Kidney epithelial cell (primary cell): Measurements from ENCODE around the gene GFOD1. TPM values are rescaled to one million over a fixed set of nuclear protein-coding genes. Genes with fewer than 3 reads are reported as not detected.

ENCODE experiments used
- DNase-seq: peaks from one replicate; pipeline ENCODE4 v3.0.0-alpha.2; 2010; ENCODE audit warnings: low read depth
- H3K27me3 ChIP-seq: 2 replicates; pipeline ENCODE4 v1.6.0; 2011; ENCODE audit warnings: low read length; ENCODE audit not compliant: control insufficient read depth, insufficient read depth
- H3K36me3 ChIP-seq: 2 replicates; pipeline ENCODE4 v1.5.1; 2011; ENCODE audit warnings: low read length; ENCODE audit not compliant: control insufficient read depth, insufficient read depth
- H3K4me3 ChIP-seq: 2 replicates; pipeline ENCODE4 v1.5.1; 2011; ENCODE audit warnings: low read depth, mild to moderate bottlenecking, control low read depth, low read length
- CTCF ChIP-seq: IDR thresholded peaks from 2 replicates; pipeline ENCODE4 v1.5.1; 2011; ENCODE audit warnings: mild to moderate bottlenecking, moderate library complexity, low read length, control low read depth, inconsistent platforms; ENCODE audit not compliant: insufficient read depth, poor library complexity, severe bottlenecking
- total RNA-seq: library from RNA; depleted of rRNA; stranded (reverse); fragments of >200 nt; gene quantifications from 2 replicates; pipeline ENCODE4 v1.2.3, GENCODE V29; 2015

GFOD1 gene
- total RNA-seq, 1 donor from 2014 or later: 0.75 TPM

GRCh38 chr6:13423252-13423651 lies 64.1 kb downstream of the GFOD1 start:
- DNase-seq: no peak
- TF ChIP-seq CTCF: no peak
- Histone ChIP-seq H3K36me3 (no peaks in the 10 kb centered on the region), H3K27me3 (no peaks in the 10 kb centered on the region), H3K4me3 (no peak overlapping the region)

- TF ChIP-seq CTCF: no peak
Observed at GRCh38 chr6:13422681-13423221, 64.6 kb downstream of the GFOD1 start.

GRCh38 chr6:13421425-13422059 lies 65.9 kb downstream of the GFOD1 start:
- no peak for DNase-seq
- Histone ChIP-seq H3K4me3 (no peak overlapping the region), H3K36me3 (no peaks in the 10 kb centered on the region), H3K27me3 (no peaks in the 10 kb centered on the region)
- TF ChIP-seq CTCF: no peak

More at GRCh38 chr6:13422681-13423221, 64.6 kb downstream of the GFOD1 start:
- Histone ChIP-seq H3K36me3 (no peaks in the 10 kb centered on the region), H3K4me3 (no peak overlapping the region), H3K27me3 (no peaks in the 10 kb centered on the region)
- DNase-seq: no peak

GRCh38 chr6:13420269-13420668 lies 67.1 kb downstream of the GFOD1 start:
- no peak for TF ChIP-seq CTCF
- Histone ChIP-seq H3K36me3 (no peaks in the 10 kb centered on the region), H3K4me3 (no peak overlapping the region), H3K27me3 (no peaks in the 10 kb centered on the region)
- no peak for DNase-seq

- H3K36me3 ChIP-seq: no peaks in the 10 kb centered on the region
- TF ChIP-seq CTCF: no peak
- H3K4me3 ChIP-seq: no peak overlapping the region
- no peak for DNase-seq
- no peaks in the 10 kb centered on the region for H3K27me3 ChIP-seq
Observed at GRCh38 chr6:13419422-13420195, 67.8 kb downstream of the GFOD1 start.
